ENCODE data around the gene HHATL.

The HHATL gene

GRCh38 chr3:42658091-42658770 lies 44.4 kb downstream of the HHATL start:
- Histone ChIP-seq H3K4me1 (ENCODE audit: insufficient read depth, low read length) (peaks cover 10% of the 10 kb centered on the region), H3K36me3 (ENCODE audit: insufficient read depth, low read length) (no peaks in the 10 kb centered on the region), H3K9ac (ENCODE audit: low read depth, low read length) (no peak overlapping the region), H3K9me3 (ENCODE audit: control insufficient read depth, insufficient read depth, low read length) (no peaks in the 10 kb centered on the region)

GRCh38 chr3:42657675-42658074 lies 44.9 kb downstream of the HHATL start:
- no peaks in the 10 kb centered on the region for H3K9me3 ChIP-seq (ENCODE audit: control insufficient read depth, insufficient read depth, low read length)
- peaks cover 16% of the 10 kb centered on the region for H3K4me1 ChIP-seq (ENCODE audit: insufficient read depth, low read length)
- H3K9ac ChIP-seq (ENCODE audit: low read depth, low read length): no peak overlapping the region
- no peaks in the 10 kb centered on the region for H3K36me3 ChIP-seq (ENCODE audit: insufficient read depth, low read length)

- peaks cover 23% of the 10 kb centered on the region for H3K4me1 ChIP-seq (ENCODE audit: insufficient read depth, low read length)
Observed at GRCh38 chr3:42656680-42657610, 45.7 kb downstream of the HHATL start.

GRCh38 chr3:42655980-42656679 lies 46.5 kb downstream of the HHATL start:
- Histone ChIP-seq H3K9me3 (ENCODE audit: control insufficient read depth, insufficient read depth, low read length) (no peaks in the 10 kb centered on the region), H3K9ac (ENCODE audit: low read depth, low read length) (no peak overlapping the region), H3K4me1 (ENCODE audit: insufficient read depth, low read length) (peaks cover 31% of the 10 kb centered on the region), H3K36me3 (ENCODE audit: insufficient read depth, low read length) (no peaks in the 10 kb centered on the region)

More at GRCh38 chr3:42656680-42657610, 45.7 kb downstream of the HHATL start:
- Histone ChIP-seq H3K9ac (ENCODE audit: low read depth, low read length) (no peak overlapping the region), H3K9me3 (ENCODE audit: control insufficient read depth, insufficient read depth, low read length) (no peaks in the 10 kb centered on the region), H3K36me3 (ENCODE audit: insufficient read depth, low read length) (no peaks in the 10 kb centered on the region)

GRCh38 chr3:42655331-42655888 lies 47.2 kb downstream of the HHATL start:
- Histone ChIP-seq H3K4me1 (ENCODE audit: insufficient read depth, low read length) (peaks cover 35% of the 10 kb centered on the region), H3K36me3 (ENCODE audit: insufficient read depth, low read length) (no peaks in the 10 kb centered on the region), H3K9ac (ENCODE audit: low read depth, low read length) (peak overlapping the region; percentile 58), H3K9me3 (ENCODE audit: control insufficient read depth, insufficient read depth, low read length) (no peaks in the 10 kb centered on the region)

GRCh38 chr3:42654331-42655201 lies 48.0 kb downstream of the HHATL start:
- peak overlapping the region; percentile 58 for H3K9ac ChIP-seq (ENCODE audit: low read depth, low read length)
- H3K9me3 ChIP-seq (ENCODE audit: control insufficient read depth, insufficient read depth, low read length): no peaks in the 10 kb centered on the region
- peaks cover 35% of the 10 kb centered on the region for H3K4me1 ChIP-seq (ENCODE audit: insufficient read depth, low read length)
- no peaks in the 10 kb centered on the region for H3K36me3 ChIP-seq (ENCODE audit: insufficient read depth, low read length)

- Histone ChIP-seq H3K4me1 (ENCODE audit: insufficient read depth, low read length) (peaks cover 35% of the 10 kb centered on the region), H3K36me3 (ENCODE audit: insufficient read depth, low read length) (no peaks in the 10 kb centered on the region), H3K9me3 (ENCODE audit: control insufficient read depth, insufficient read depth, low read length) (no peaks in the 10 kb centered on the region), H3K9ac (ENCODE audit: low read depth, low read length) (peak within 1 kb of the TSS; percentile 58; the same call in 1 of the 2 replicates)
Observed at GRCh38 chr3:42653560-42654330, 48.9 kb downstream of the HHATL start, which contains the start of gene ZBTB47. TSS of gene ZBTB47 (plus strand) at chr3:42653697. CDS start at chr3:42658356, 4,659 bp downstream.

GRCh38 chr3:42653303-42653559 lies 49.4 kb downstream of the HHATL start:
- H3K9ac ChIP-seq (ENCODE audit: low read depth, low read length): peak overlapping the region; percentile 58; the same call in 1 of the 2 replicates
- H3K4me1 ChIP-seq (ENCODE audit: insufficient read depth, low read length): peaks cover 35% of the 10 kb centered on the region
- H3K36me3 ChIP-seq (ENCODE audit: insufficient read depth, low read length): no peaks in the 10 kb centered on the region
- no peaks in the 10 kb centered on the region for H3K9me3 ChIP-seq (ENCODE audit: control insufficient read depth, insufficient read depth, low read length)

- no peaks in the 10 kb centered on the region for H3K9me3 ChIP-seq (ENCODE audit: control insufficient read depth, insufficient read depth, low read length)
- peaks cover 38% of the 10 kb centered on the region for H3K4me1 ChIP-seq (ENCODE audit: insufficient read depth, low read length)
- peak overlapping the region; percentile 22; the same call in 1 of the 2 replicates for H3K9ac ChIP-seq (ENCODE audit: low read depth, low read length)
- no peaks in the 10 kb centered on the region for H3K36me3 ChIP-seq (ENCODE audit: insufficient read depth, low read length)
Observed at GRCh38 chr3:42652611-42653302, 49.8 kb downstream of the HHATL start.

- no peaks in the 10 kb centered on the region for H3K36me3 ChIP-seq (ENCODE audit: insufficient read depth, low read length)
- H3K9me3 ChIP-seq (ENCODE audit: control insufficient read depth, insufficient read depth, low read length): no peaks in the 10 kb centered on the region
- peaks cover 43% of the 10 kb centered on the region for H3K4me1 ChIP-seq (ENCODE audit: insufficient read depth, low read length)
- no peak overlapping the region for H3K9ac ChIP-seq (ENCODE audit: low read depth, low read length)
Observed at GRCh38 chr3:42652251-42652610, 50.4 kb downstream of the HHATL start.

- H3K9ac ChIP-seq (ENCODE audit: low read depth, low read length): no peak overlapping the region
- H3K9me3 ChIP-seq (ENCODE audit: control insufficient read depth, insufficient read depth, low read length): no peaks in the 10 kb centered on the region
- peaks cover 7% of the 10 kb centered on the region; the same call in 1 of the 2 replicates for H3K36me3 ChIP-seq (ENCODE audit: insufficient read depth, low read length)
- H3K4me1 ChIP-seq (ENCODE audit: insufficient read depth, low read length): peaks cover 50% of the 10 kb centered on the region
Observed at GRCh38 chr3:42651248-42652091, 51.1 kb downstream of the HHATL start.

- H3K4me1 ChIP-seq (ENCODE audit: insufficient read depth, low read length): peaks cover 45% of the 10 kb centered on the region
- H3K9me3 ChIP-seq (ENCODE audit: control insufficient read depth, insufficient read depth, low read length): no peaks in the 10 kb centered on the region
- peaks cover 10% of the 10 kb centered on the region; the same call in 1 of the 2 replicates for H3K36me3 ChIP-seq (ENCODE audit: insufficient read depth, low read length)
- no peak overlapping the region for H3K9ac ChIP-seq (ENCODE audit: low read depth, low read length)
Observed at GRCh38 chr3:42649783-42650182, 52.8 kb downstream of the HHATL start.
